Psoas muscle (tissue), 8 donors: ENCODE results near the gene KRTAP10-7. TPM values are rescaled to one million over a fixed set of nuclear protein-coding genes. Genes with fewer than 3 reads are reported as not detected.

Source experiments
- ATAC-seq, 4 donors: fragments of 200-7000 bp; cut with Tn5 transposase; one replicate each; pipeline ENCODE4 v1.9.1; 2020; ENCODE audit warnings: moderate library complexity in 3 of 4, mild to moderate bottlenecking in 2 of 4
- DNase-seq, 2 donors: peaks; one replicate each; pipeline ENCODE4 v3.0.0-alpha.2; 2020
- H3K27ac ChIP-seq: fragments of 200-600 bp; one replicate; pipeline ENCODE4 v1.8.0; 2022
- H3K27me3 ChIP-seq, 3 donors: fragments of 200-600 bp in 1 of 3; one replicate each; pipeline versions ENCODE4 v1.6.1 to v1.8.0; 2013 to 2022; ENCODE audit warnings: low read length in 2 of 3, mild to moderate bottlenecking in 2 of 3, moderate library complexity in 1 of 3; ENCODE audit not compliant: insufficient read depth in 3 of 3
- H3K36me3 ChIP-seq, 2 donors: fragments of 200-600 bp in 1 of 2; one replicate each; pipeline versions ENCODE4 v1.6.1 to v1.8.0; 2013 to 2022; ENCODE audit warnings: low read depth in 1 of 2, mild to moderate bottlenecking in 1 of 2, moderate library complexity in 1 of 2; ENCODE audit not compliant: insufficient read depth in 1 of 2
- H3K4me1 ChIP-seq: fragments of 200-600 bp; one replicate; pipeline ENCODE4 v1.8.0; 2022
- H3K4me3 ChIP-seq: fragments of 200-600 bp; one replicate; pipeline ENCODE4 v1.8.0; 2022; ENCODE audit warnings: mild to moderate bottlenecking
- H3K9me3 ChIP-seq: fragments of 200-600 bp; one replicate; pipeline ENCODE4 v1.8.0; 2022
- WGBS, 3 donors: extraction: QIAGEN DNeasy Blood & Tissue Kit; methylation state at CpG; one replicate each; pipeline versions ENCODE4 v1.1.6 to v1.1.7; 2013; 5-methylcytosine and 5-hydroxymethylcytosine counted together
- intact Hi-C, 2 donors: fragments of 100-400 bp; cut with DNase I; formaldehyde crosslinking; loops; one replicate each; pipeline versions ENCODE4 v1.11.0 to v1.14.2; 2022
- polyA plus RNA-seq, 3 donors: library from polyadenylated mRNA; stranded (reverse); fragments of 200-250 nt; gene quantifications; one replicate each; pipeline ENCODE4 v1.2.3, GENCODE V29; 2013
- total RNA-seq, 4 donors: library from RNA; stranded (reverse); fragmentation: NEBNext Ultra II Directional in 2 of 4; extraction: Animal tissue kit (Norgen Biotek cat#: 25700) in 2 of 4; gene quantifications; one replicate each; pipeline versions ENCODE4 v1.2.1 to v1.2.4, GENCODE V29; 2021 to 2023
- TF ChIP-seq, protein P1 (sequence below): fragments of 200-600 bp; IDR thresholded peaks from one replicate; pipeline ENCODE4 v1.8.0; 2022; ENCODE audit warnings: antibody characterized with exemption
- donor health status: healthy with polysubstance abuse.
- donor health status: DM: no; HTN: no; CAD: no; lungs with moderate emphysema.
- donor health status: Bipolar disorder and iron deficiency.
- donor health status: healthy.
- donor health status: DM: yes; HTN: yes; CAD: no.
- donor health status: DM: no; HTN: no; CAD: no.
- donor health status: DM: no; HTN: no; CAD: no.
- donor health status: DM: yes; HTN: yes; CAD: no.

The KRTAP10-7 gene
- total and polyA plus RNA-seq, 7 donors, result not detected

DNA sequence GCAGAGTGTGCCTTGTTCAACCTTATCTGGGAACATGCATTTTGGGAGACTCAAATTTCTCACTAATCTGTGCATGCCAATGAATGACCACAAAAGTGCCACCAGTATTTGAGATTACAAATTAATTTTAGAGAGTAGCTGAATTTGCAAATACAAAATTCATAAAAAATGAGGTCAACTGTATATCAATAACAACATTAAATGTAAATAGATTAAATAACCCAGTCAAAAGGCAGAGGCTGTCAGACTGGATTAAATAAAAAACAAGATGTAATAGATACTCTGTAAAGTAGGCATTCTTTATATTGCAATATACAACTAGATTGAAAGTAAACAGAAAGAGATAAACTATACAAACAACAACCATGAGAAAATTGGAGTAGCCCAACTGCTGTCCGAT, 36.3 kb upstream of the KRTAP10-7 start:
- no peak overlapping the region for H3K4me3 ChIP-seq
- no peaks in the 10 kb centered on the region for H3K36me3 ChIP-seq
- peaks cover 10% of the 10 kb centered on the region for H3K9me3 ChIP-seq
- TF ChIP-seq, protein P1, sequence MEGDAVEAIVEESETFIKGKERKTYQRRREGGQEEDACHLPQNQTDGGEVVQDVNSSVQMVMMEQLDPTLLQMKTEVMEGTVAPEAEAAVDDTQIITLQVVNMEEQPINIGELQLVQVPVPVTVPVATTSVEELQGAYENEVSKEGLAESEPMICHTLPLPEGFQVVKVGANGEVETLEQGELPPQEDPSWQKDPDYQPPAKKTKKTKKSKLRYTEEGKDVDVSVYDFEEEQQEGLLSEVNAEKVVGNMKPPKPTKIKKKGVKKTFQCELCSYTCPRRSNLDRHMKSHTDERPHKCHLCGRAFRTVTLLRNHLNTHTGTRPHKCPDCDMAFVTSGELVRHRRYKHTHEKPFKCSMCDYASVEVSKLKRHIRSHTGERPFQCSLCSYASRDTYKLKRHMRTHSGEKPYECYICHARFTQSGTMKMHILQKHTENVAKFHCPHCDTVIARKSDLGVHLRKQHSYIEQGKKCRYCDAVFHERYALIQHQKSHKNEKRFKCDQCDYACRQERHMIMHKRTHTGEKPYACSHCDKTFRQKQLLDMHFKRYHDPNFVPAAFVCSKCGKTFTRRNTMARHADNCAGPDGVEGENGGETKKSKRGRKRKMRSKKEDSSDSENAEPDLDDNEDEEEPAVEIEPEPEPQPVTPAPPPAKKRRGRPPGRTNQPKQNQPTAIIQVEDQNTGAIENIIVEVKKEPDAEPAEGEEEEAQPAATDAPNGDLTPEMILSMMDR, result no peak
- peaks cover 0 to 27% (median 0%) of the 10 kb centered on the region in 3 donors for H3K27me3 ChIP-seq
- H3K4me1 ChIP-seq, result no peaks in the 10 kb centered on the region
- intact Hi-C loops, result no loop called here
- WGBS, 3 donors, result 88 to 98% (median 94%) methylated on average over 1 of the region's 1 CpG
- no peak overlapping the region for H3K27ac ChIP-seq
- no peak for ATAC-seq
- no peak for DNase-seq

DNA sequence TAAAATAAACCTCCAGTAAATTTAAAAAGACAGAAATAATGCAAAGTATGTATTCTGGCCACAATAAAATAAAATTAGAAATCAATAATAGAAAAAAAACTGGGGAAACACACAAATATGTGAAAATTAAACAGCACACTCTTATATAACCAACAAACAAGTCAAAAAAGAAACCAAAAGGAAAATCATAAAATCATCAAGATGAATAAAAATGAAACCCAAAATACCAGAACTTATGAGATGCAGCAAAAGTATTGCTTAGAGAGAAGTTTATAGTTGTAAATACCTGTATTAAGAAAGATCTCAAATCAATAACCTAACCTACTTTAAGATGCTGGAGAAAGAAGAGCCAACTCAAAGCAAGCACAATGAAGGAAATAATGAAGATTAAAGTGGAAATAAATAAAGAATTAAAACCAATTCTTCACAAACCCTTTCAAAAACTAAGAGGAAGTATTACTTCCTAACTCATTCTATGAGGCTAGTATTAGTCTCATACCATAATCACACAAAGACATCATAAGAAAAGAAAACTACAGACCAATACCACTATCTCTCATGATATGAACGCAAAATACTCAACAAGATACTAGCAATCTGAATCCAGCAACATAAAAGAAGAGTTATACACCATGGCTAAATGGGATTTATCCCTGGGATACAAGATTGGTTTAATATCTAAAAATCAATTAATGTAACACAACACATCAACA, 35.4 kb upstream of the KRTAP10-7 start:
- TF ChIP-seq, protein P1, result no peak
- peaks cover 0 to 30% (median 4%) of the 10 kb centered on the region in 3 donors for H3K27me3 ChIP-seq
- H3K4me1 ChIP-seq, result no peaks in the 10 kb centered on the region
- no peak overlapping the region for H3K4me3 ChIP-seq
- H3K36me3 ChIP-seq, result no peaks in the 10 kb centered on the region
- DNase-seq, result no peak
- H3K9me3 ChIP-seq, result peaks cover 10% of the 10 kb centered on the region
- 0 to 46% (median 44%) methylated on average over 1 of the region's 1 CpG for WGBS, 3 donors
- ATAC-seq, result no peak
- H3K27ac ChIP-seq, result no peak overlapping the region
- intact Hi-C loops, result no loop called here

DNA sequence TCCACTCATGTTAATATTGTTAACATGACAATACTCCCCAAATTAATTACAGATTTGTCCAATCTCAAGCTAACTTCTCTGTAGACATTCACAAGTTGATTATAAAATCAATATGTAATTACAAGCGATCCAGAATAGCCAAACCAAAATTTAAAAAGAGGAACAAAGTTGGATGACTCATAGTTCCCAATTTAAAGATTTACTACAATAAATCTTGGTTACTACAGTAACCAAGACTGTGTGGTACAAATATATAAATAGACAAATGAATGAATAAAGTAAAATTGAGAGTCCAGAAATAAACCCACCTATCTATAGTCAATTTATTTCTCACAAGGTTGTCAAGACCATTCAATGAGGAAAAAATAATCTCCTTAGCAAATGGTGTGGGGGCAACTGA, 34.0 kb upstream of the KRTAP10-7 start:
- Histone ChIP-seq H3K27me3 (peaks cover 0 to 30% (median 4%) of the 10 kb centered on the region in 3 donors), H3K36me3 (no peaks in the 10 kb centered on the region), H3K4me1 (no peaks in the 10 kb centered on the region), H3K4me3 (no peak overlapping the region), H3K27ac (no peak overlapping the region), H3K9me3 (peaks cover 15% of the 10 kb centered on the region)
- DNase-seq (no peak), ATAC-seq (no peak)
- WGBS, 3 donors, result 74 to 79% (median 76%) methylated on average over 1 of the region's 1 CpG
- TF ChIP-seq, protein P1, result no peak
- intact Hi-C loops, result no loop called here

DNA sequence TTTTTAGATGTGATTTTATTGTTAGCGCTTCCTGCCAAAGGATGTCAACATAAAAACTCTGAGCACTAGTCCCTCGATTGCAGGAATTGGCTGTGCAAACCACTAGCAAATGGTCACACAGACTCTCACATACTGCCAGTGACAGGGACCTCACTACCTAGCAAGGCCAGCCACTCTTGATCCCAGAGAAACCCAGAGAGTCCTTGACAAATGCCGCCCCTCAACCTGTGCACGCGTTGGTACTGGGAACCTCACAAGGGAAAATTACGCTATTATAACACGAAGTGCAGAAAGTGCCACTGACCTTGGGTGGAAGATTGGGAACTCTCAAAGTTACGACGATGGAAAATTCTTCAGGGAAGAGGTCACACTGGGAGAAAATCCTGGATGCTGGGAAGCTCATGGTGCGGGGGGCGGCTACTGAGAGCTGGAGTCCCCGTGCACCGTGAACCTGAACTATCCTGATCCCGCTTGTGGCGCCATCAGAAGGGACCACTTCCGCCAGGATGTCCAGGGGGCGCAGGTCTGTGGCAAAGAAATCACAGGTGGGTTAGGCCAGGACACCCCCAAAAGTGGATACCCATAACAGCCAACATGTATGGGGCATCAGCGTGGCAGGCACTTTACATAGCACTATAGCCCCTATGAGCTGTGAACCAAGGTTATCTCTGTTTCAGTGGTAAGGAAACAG, 32.8 kb upstream of the KRTAP10-7 start:
- Histone ChIP-seq H3K9me3 (peaks cover 12% of the 10 kb centered on the region), H3K4me3 (no peak overlapping the region), H3K36me3 (no peaks in the 10 kb centered on the region), H3K27ac (no peak overlapping the region), H3K27me3 (peaks cover 0 to 33% (median 13%) of the 10 kb centered on the region in 3 donors), H3K4me1 (no peaks in the 10 kb centered on the region)
- WGBS, 3 donors, result 83 to 92% (median 86%) methylated on average over 18 of the region's 18 CpGs
- ATAC-seq (no peak), DNase-seq (no peak)
- TF ChIP-seq, protein P1, result no peak
- intact Hi-C loops, result no loop called here
